BJ (cell line): Measurements from ENCODE around the gene CEP170. TPM values are rescaled to one million over a fixed set of nuclear protein-coding genes. Genes with fewer than 3 reads are reported as not detected.

Source experiments
- CTCF ChIA-PET: fragments of 350-600 bp; formaldehyde crosslinking; extraction: SDS; loops from one replicate; lab custom pipeline; 2021; ENCODE audit warnings: antibody characterized with exemption, inconsistent platforms; lab: Yijun Ruan, JAX
- POLR2A ChIA-PET: fragments of 300-600 bp; sonication (Branson Sonifier 250); formaldehyde crosslinking; extraction: SDS; loops from one replicate; lab custom pipeline; 2021; ENCODE audit warnings: antibody characterized with exemption; lab: Charles Lee
- DNase-seq: peaks from one replicate; pipeline ENCODE4 v3.0.0-alpha.2; 2011; ENCODE audit warnings: low read depth
- H3K27me3 ChIP-seq: 2 replicates; pipeline ENCODE4 v1.6.0; 2011; ENCODE audit warnings: low read length; ENCODE audit not compliant: control insufficient read depth, insufficient read depth
- H3K36me3 ChIP-seq: 2 replicates; pipeline ENCODE4 v1.5.1; 2011; ENCODE audit warnings: low read length; ENCODE audit not compliant: control insufficient read depth, insufficient read depth
- H3K4me3 ChIP-seq: 2 replicates; pipeline ENCODE4 v1.5.1; 2011; ENCODE audit warnings: low read depth, mild to moderate bottlenecking, control low read depth, low read length
- polyA plus RNA-seq: library from polyadenylated mRNA; depleted of rRNA; stranded (reverse); fragments of >200 nt; gene quantifications from 2 replicates; pipeline ENCODE4 v1.2.3, GENCODE V29; 2011
- TF ChIP-seq, protein P1 (sequence below): IDR thresholded peaks from 2 replicates; pipeline ENCODE4 v1.5.1; 2011; ENCODE audit warnings: low read depth, mild to moderate bottlenecking, control low read depth, inconsistent platforms, low read length, moderate library complexity; ENCODE audit not compliant: insufficient read depth

Gene CEP170
- polyA plus RNA-seq, 1 experiment, result 42.0 TPM

DNA sequence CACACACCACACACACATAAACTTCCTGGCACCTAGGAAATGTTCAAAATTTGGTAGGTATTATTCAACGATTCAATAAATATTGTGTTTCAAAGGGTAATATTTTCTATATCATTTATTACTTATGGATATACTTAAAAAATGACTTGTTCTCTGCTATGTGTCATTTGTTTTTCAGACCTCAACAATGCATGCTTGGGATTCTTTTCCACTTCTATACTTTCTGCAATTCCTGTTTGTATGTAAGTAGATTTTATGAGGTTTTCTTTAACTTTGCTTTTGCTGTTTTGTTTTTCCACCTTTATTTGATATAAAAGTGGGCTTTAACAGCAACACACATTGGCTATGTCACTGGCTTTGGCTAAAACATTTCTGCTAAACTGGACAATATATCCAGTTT lies 3.5 kb downstream of the CEP170 start:
- Histone ChIP-seq H3K4me3 (no peak overlapping the region), H3K27me3 (no peaks in the 10 kb centered on the region), H3K36me3 (no peaks in the 10 kb centered on the region)
- DNase-seq, result no peak
- TF ChIP-seq, protein P1, sequence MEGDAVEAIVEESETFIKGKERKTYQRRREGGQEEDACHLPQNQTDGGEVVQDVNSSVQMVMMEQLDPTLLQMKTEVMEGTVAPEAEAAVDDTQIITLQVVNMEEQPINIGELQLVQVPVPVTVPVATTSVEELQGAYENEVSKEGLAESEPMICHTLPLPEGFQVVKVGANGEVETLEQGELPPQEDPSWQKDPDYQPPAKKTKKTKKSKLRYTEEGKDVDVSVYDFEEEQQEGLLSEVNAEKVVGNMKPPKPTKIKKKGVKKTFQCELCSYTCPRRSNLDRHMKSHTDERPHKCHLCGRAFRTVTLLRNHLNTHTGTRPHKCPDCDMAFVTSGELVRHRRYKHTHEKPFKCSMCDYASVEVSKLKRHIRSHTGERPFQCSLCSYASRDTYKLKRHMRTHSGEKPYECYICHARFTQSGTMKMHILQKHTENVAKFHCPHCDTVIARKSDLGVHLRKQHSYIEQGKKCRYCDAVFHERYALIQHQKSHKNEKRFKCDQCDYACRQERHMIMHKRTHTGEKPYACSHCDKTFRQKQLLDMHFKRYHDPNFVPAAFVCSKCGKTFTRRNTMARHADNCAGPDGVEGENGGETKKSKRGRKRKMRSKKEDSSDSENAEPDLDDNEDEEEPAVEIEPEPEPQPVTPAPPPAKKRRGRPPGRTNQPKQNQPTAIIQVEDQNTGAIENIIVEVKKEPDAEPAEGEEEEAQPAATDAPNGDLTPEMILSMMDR, result no peak
- CTCF ChIA-PET, result no interaction called here
- POLR2A ChIA-PET, result no interaction called here

DNA sequence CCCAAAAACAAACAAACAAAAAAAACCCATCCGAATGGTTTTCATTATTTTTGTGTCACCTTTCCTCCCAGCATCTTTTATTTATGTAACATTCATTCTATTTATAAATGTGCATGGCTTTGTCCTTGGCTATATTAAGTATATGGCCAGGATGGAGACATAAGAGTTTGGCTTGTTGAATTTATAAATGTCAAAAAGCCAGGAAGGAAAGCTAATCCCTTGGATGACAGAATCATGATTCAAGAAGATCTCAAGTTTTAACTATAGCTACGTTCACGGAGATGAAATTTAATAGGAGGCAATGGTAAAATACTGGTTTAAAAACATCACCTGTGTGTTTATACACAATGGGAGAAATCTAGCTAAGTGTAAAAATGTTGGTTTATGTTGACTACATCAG lies 5.0 kb downstream of the CEP170 start:
- POLR2A ChIA-PET, result interaction anchor here (0.6 kb wide), 1 partner anchor 14 kb away, joined by 3 read pairs; no protein-coding TSS in a partner anchor
- CTCF ChIA-PET, result no interaction called here
- Histone ChIP-seq H3K27me3 (no peaks in the 10 kb centered on the region), H3K36me3 (no peaks in the 10 kb centered on the region), H3K4me3 (no peak overlapping the region)
- TF ChIP-seq, protein P1, result no peak
- no peak for DNase-seq

DNA sequence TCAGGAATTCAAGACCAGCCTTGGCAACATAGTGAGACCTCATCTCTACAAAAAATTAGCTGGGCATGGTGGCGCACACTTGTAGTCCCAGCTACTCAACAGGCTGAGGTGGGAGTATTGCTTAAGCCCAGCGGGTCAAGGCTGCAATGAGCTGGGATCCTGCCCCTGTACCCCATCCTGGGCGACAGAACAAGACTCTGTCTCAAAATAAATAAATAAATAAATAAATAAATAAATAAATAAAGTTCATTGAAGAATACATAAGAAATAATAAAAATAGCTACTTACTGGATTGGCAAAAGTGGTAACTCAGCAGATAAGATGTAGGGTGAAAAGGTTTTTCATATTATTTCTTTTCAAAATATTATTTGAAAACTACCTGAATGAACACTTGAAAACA lies 5.9 kb downstream of the CEP170 start:
- DNase-seq, result no peak
- H3K4me3 ChIP-seq, result no peak overlapping the region
- ChIA-PET POLR2A (no interaction called here), CTCF (no interaction called here)
- TF ChIP-seq, protein P1, result no peak
- no peaks in the 10 kb centered on the region for H3K27me3 ChIP-seq
- no peaks in the 10 kb centered on the region for H3K36me3 ChIP-seq

DNA sequence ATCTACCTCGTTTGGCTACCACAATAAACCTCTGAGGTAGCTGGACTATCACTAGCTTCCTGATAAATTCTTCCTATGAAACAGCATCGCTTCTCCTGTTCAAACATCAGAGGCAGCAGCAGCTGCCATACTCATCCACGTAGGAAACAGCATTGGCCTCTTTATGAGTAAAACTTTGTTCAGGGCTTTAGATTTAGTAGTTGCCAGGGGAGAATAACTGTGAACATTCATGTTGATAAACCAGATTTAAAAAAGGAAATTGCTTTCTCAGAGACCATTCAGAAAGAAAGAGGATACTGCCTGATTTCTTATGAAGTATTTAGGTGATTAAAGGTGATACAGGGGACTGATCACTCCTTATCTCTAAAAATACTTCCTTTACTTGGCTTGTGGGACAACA lies 7.2 kb downstream of the CEP170 start:
- ChIA-PET POLR2A (no interaction called here), CTCF (interaction anchor here (1.0 kb wide), 1 partner anchor 15 kb away, joined by 3 read pairs; no protein-coding TSS in a partner anchor)
- Histone ChIP-seq H3K4me3 (no peak overlapping the region), H3K27me3 (no peaks in the 10 kb centered on the region), H3K36me3 (no peaks in the 10 kb centered on the region)
- no peak for DNase-seq
- TF ChIP-seq, protein P1, result no peak

DNA sequence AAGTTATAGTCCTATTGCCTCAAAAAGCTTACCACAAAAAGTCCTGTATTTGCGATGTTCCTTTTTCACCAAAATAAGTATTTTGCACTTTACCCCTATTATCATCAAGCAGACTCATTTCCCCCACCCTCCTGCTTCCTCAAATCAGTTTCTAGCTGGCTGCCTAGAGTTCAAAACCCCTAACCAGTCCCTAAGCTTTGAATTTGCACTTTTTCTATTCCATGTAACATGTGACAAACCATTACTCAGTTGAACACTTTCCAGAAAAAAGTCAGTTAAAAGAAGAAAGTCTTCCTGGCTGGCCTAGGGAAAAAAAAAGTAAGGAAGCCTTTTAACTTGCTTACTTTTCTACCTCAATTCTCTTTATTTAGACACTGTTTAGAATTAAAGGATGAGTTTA lies 8.2 kb downstream of the CEP170 start:
- Histone ChIP-seq H3K27me3 (no peaks in the 10 kb centered on the region), H3K36me3 (no peaks in the 10 kb centered on the region), H3K4me3 (no peak overlapping the region)
- CTCF ChIA-PET, result interaction anchor here (1.0 kb wide), 1 partner anchor 14 kb away, joined by 3 read pairs; no protein-coding TSS in a partner anchor
- POLR2A ChIA-PET, result interaction anchor here (0.6 kb wide), 1 partner anchor 585 kb away, joined by 7 read pairs; no protein-coding TSS in a partner anchor
- DNase-seq, result no peak
- TF ChIP-seq, protein P1, result no peak
